ENCODE data around the gene REV3L.

REV3L gene

GRCh38 chr6:111462770-111463391 lies 20.1 kb downstream of the REV3L start:
- DNase-seq = no peak

- peak; percentile 29 for DNase-seq
Observed at GRCh38 chr6:111461860-111462259, 21.2 kb downstream of the REV3L start.

DNA sequence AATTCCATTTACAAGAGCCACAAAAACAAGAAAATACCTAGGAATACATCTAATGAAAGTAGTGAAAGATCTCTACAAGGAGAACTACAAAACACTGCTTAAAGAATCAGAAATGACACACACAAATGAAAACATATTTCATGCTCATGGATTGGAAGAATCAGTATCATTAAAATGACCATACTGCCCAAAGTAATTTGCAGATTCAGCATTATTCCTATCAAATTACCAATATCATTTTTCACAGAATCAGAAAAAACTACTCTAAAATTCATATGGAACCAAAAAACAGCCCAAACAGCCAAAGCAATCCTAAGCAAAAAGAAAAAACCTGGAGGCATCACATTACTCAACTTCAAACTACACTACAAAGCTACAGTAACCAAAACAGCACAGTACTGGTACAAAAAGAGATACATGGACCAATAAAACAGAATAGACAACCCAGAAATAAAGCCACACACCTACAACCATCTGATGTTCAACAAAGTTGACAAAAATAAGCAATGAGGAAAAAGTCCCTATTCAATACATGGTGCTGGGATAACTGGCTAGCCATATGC lies 24.3 kb downstream of the REV3L start:
- DNase-seq = no peak

- no peak for DNase-seq
Observed at GRCh38 chr6:111456208-111456607, 26.8 kb downstream of the REV3L start.

DNA sequence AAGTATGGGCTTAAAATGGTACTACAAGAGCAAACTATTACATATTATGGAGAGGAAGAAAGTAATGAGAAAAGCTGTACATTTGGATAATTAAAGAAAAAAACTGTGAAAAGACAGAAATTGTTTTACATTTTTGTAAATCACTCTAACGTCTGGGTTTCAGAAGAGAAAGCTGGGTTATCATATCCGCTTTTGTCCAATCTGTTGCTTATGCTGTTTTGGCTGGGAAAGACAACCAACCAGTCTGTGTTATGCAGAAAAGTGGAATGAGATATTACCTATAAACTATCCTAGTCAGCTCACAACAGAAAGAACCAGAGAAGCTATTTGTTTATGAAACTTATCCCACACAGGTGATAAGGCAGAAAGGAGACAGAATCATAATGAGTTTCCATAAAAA lies 32.4 kb downstream of the REV3L start:
- DNase-seq = no peak

DNA sequence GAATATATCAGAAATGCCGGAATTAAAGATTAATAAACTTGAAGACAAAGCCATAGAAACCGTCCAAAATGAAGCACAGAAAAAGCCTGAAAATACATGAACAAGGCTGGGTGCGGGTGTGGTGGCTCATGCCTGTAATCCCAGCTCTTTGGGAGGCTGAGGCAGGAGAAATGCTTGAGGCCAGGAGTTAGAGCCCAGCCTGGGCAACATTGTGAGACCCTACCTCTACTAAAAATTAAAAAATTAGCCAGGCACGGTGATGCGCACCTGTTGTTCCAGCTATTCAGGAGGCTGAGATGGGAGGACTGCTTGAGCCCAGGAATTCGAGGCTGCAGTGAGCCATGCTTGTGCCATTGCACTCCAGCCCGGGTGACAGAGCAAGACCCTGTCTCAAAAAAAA lies 32.9 kb downstream of the REV3L start:
- no peak for DNase-seq

DNA sequence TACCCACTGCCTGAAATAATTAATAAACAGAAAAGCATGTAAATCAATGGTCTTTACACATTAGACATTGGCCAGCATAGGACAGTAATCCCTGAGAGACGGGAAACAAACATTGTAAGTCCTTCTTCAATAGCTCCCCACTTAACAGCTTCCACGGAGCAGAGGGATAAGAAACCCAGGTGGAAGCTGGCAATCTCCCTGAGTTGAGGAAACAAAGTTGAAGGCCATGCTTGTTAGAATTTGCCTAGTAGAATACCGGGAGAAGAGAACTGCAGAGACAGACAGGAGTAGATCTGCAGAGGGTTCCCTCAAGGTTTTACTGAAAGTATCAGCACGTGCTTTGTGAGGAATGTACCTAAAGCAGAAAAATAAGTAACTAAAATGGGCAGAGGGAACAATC lies 33.9 kb downstream of the REV3L start:
- DNase-seq = no peak

- no peak for DNase-seq
Observed at GRCh38 chr6:111447051-111447450, 36.0 kb downstream of the REV3L start.

- no peak for DNase-seq
Observed at GRCh38 chr6:111445861-111446267, 37.2 kb downstream of the REV3L start.

GRCh38 chr6:111444794-111445193 lies 38.2 kb downstream of the REV3L start:
- DNase-seq = no peak

GRCh38 chr6:111441678-111442243 lies 41.3 kb downstream of the REV3L start:
- DNase-seq = peak; percentile 10

- DNase-seq = no peak
Observed at GRCh38 chr6:111439171-111439570, 43.8 kb downstream of the REV3L start.

GRCh38 chr6:111437573-111437972 lies 45.4 kb downstream of the REV3L start:
- no peak for DNase-seq

DNA sequence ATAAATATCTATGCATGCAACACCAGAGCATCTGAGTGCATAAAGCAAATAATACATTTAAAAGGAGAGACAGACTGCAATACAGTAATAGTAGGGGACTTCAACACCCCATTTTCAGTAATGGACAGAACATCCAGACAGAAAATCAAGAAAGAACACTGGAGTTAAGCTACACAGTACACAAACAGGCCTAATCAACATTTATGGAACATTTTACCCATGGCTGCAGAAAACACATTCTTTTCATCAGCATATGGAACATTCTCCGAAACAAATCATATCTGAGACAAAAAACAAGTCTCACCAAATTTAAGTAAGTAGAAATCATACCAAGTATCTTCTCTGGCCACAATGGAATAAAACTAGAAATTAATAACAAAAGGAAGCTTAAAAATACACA lies 50.5 kb downstream of the REV3L start:
- no peak for DNase-seq

GRCh38 chr6:111430605-111431376 lies 52.2 kb downstream of the REV3L start:
- no peak for DNase-seq

- DNase-seq = no peak
Observed at GRCh38 chr6:111429571-111429970, 53.4 kb downstream of the REV3L start.

- DNase-seq = no peak
Observed at GRCh38 chr6:111428811-111429210, 54.2 kb downstream of the REV3L start.

GRCh38 chr6:111427341-111428116 lies 55.5 kb downstream of the REV3L start:
- peak; percentile 32 for DNase-seq

- DNase-seq = no peak
Observed at GRCh38 chr6:111423960-111424846, 58.8 kb downstream of the REV3L start.

DNA sequence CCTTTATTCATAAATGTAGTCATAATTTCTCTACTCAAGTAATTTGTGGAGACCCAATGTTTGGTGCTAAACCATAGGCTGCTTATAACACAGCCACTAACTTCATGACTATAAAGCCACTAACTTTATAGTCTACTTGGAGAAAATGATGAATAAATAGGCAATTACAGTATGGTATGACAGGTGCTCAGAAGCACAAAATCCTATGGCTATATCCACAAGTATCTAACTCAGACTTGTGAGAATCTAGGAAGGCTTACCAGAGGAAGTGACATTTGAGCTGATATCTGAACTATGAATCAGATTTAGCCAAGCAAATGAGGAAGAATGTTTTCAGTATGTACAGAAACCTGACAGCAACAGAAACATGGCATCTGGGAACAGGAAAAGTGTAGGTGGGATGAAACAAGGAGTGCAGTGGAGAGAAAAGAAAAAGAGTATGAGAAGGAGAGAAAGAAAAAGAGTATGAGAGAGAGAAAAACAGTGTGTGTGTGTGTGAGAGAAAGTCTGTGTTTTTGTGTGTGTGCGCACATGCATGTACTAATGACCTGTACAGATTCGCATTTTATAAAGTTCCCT lies 59.9 kb downstream of the REV3L start:
- no peak for DNase-seq

- no peak for DNase-seq
Observed at GRCh38 chr6:111418971-111419693, 63.9 kb downstream of the REV3L start.
